Nephron (organoid): ENCODE measurements around the gene RNF181.
"Not testable (repeated sequence)": the region's sequence is repeated elsewhere in the genome, so short reads cannot be mapped to it uniquely, and the experiment has no call there.

ENCODE experiments used
- H3K27ac Mint-ChIP-seq, 3 experiments: 2 replicates each; pipeline ENCODE4 v1.8.0; 2020; ENCODE audit warnings: mixed read lengths in 3 of 3, mild to moderate bottlenecking in 2 of 3, moderate library complexity in 1 of 3
- H3K27me3 Mint-ChIP-seq: 2 replicates; pipeline ENCODE4 v1.8.0; 2021; ENCODE audit warnings: low read depth, mild to moderate bottlenecking, moderate library complexity, mixed read lengths
- H3K36me3 Mint-ChIP-seq: 2 replicates; pipeline ENCODE4 v1.8.0; 2020; ENCODE audit warnings: low read depth, mixed read lengths
- H3K4me1 Mint-ChIP-seq: 2 replicates; pipeline ENCODE4 v1.8.0; 2020; ENCODE audit warnings: mixed read lengths
- H3K4me3 Mint-ChIP-seq, 3 experiments: 2 replicates each; pipeline ENCODE4 v1.8.0; 2020; ENCODE audit warnings: mild to moderate bottlenecking in 3 of 3, mixed read lengths in 3 of 3, moderate library complexity in 2 of 3
- H3K9me3 Mint-ChIP-seq: 2 replicates; pipeline ENCODE4 v1.8.0; 2020; ENCODE audit warnings: mixed read lengths
- CTCF ChIP-seq, 3 experiments: fragments of 200-600 bp; sonication (generic); IDR thresholded peaks; one replicate each; pipeline ENCODE4 v1.5.0; 2021; ENCODE audit warnings: antibody characterized with exemption in 3 of 3; ENCODE audit not compliant: unreplicated experiment in 3 of 3

Gene RNF181

GRCh38 chr2:85611705-85612587 lies 16.4 kb downstream of the RNF181 start, which contains the start of gene C2orf68:
Gene C2orf68, minus strand, starts transcription at chr2:85612066. Its CDS starts 82 bp downstream, at chr2:85611984.
- peaks cover 18% of the 10 kb centered on the region for H3K4me1 Mint-ChIP-seq
- peak within 1 kb of the TSS; percentile 85 to 96 (median 94) for H3K27ac Mint-ChIP-seq
- no peaks in the 10 kb centered on the region for H3K9me3 Mint-ChIP-seq
- peak within 1 kb of the TSS; percentile 96 to 99 (median 98) for H3K4me3 Mint-ChIP-seq
- H3K27me3 Mint-ChIP-seq, result peaks cover 3% of the 10 kb centered on the region
- TF ChIP-seq CTCF (IDR thresholded peaks at IDR 0.05; ENCODE audit: unreplicated experiment in 3 of 3), result no peak
- H3K36me3 Mint-ChIP-seq, result peaks cover 23% of the 10 kb centered on the region

GRCh38 chr2:85613717-85614515 lies 18.4 kb downstream of the RNF181 start:
- Mint-ChIP-seq H3K27me3 (no peaks in the 10 kb centered on the region), H3K9me3 (no peaks in the 10 kb centered on the region), H3K4me1 (peaks cover 16% of the 10 kb centered on the region), H3K27ac (peak overlapping the region; percentile 38 to 71 (median 60)), H3K36me3 (peaks cover 11% of the 10 kb centered on the region), H3K4me3 (peak overlapping the region; percentile 56 to 80 (median 72))
- TF ChIP-seq CTCF (IDR thresholded peaks at IDR 0.05; ENCODE audit: unreplicated experiment in 3 of 3), result no peak

GRCh38 chr2:85614757-85615156 lies 19.2 kb downstream of the RNF181 start:
- H3K36me3 Mint-ChIP-seq, H3K9me3 Mint-ChIP-seq, H3K27me3 Mint-ChIP-seq: not testable (repeated sequence)
- peak overlapping the region in 2 of 3 experiments; percentile 50 to 63 for H3K27ac Mint-ChIP-seq
- peaks cover 16% of the 10 kb centered on the region for H3K4me1 Mint-ChIP-seq
- H3K4me3 Mint-ChIP-seq, result peak overlapping the region; percentile 54 to 82 (median 76)

- Mint-ChIP-seq H3K4me1 (peaks cover 11% of the 10 kb centered on the region), H3K27me3 (no peaks in the 10 kb centered on the region), H3K27ac (peak overlapping the region in 1 of 3 experiments; percentile 88), H3K9me3 (no peaks in the 10 kb centered on the region), H3K36me3 (peaks cover 5% of the 10 kb centered on the region), H3K4me3 (peak overlapping the region; percentile 44 to 97 (median 72))
- no peak for TF ChIP-seq CTCF (IDR thresholded peaks at IDR 0.05; ENCODE audit: unreplicated experiment in 3 of 3)
These were observed 19.8 kb downstream of the RNF181 start for GRCh38 chr2:85615413-85615728.

GRCh38 chr2:85617723-85618122 lies 22.2 kb downstream of the RNF181 start:
- Mint-ChIP-seq H3K27ac (peak overlapping the region in 2 of 3 experiments; percentile 33 to 38), H3K4me3 (peak overlapping the region; percentile 97 to 98 (median 97)), H3K4me1 (peaks cover 10% of the 10 kb centered on the region), H3K36me3 (peaks cover 14% of the 10 kb centered on the region)
- not testable (repeated sequence) for H3K9me3 Mint-ChIP-seq, H3K27me3 Mint-ChIP-seq

- H3K27me3 Mint-ChIP-seq, result no peaks in the 10 kb centered on the region
- no peak overlapping the region for H3K4me3 Mint-ChIP-seq
- H3K36me3 Mint-ChIP-seq, result peaks cover 31% of the 10 kb centered on the region
- no peak overlapping the region for H3K27ac Mint-ChIP-seq
- peaks cover 10% of the 10 kb centered on the region for H3K4me1 Mint-ChIP-seq
- no peaks in the 10 kb centered on the region for H3K9me3 Mint-ChIP-seq
- TF ChIP-seq CTCF (IDR thresholded peaks at IDR 0.05; ENCODE audit: unreplicated experiment in 3 of 3), result no peak
These were observed 24.1 kb downstream of the RNF181 start for GRCh38 chr2:85619617-85620016.
